Measurements from ENCODE around the gene EVL. TPM values are rescaled to one million over a fixed set of nuclear protein-coding genes. Genes with fewer than 3 reads are reported as not detected.
A peak's percentile ranks its signal among the peaks of the same experiment; 100 is the strongest.

EVL gene
- total and polyA plus RNA-seq, 2 experiments from 2014 or later, result 65.3 to 116 TPM

- DNase-seq (ENCODE audit: low read depth in 1 of 2, low spot score in 1 of 2), result no peak
- no peak overlapping the region for H3K27ac ChIP-seq
- TF ChIP-seq CTCF (IDR thresholded peaks at IDR 0.05; ENCODE audit: low read depth, low read length), result no peak
These were observed 21.1 kb downstream of the EVL start for GRCh38 chr14:100086361-100086760.

GRCh38 chr14:100088226-100088625, 23.0 kb downstream of the EVL start:
- H3K9me3 ChIP-seq (ENCODE audit: low read depth), result no peaks in the 10 kb centered on the region
- no peak overlapping the region for H3K27ac ChIP-seq
- H3K36me3 ChIP-seq, result peaks cover 4% of the 10 kb centered on the region
- no peak overlapping the region for H3K4me3 ChIP-seq
- H3K27me3 ChIP-seq, result no peaks in the 10 kb centered on the region
- no peak for TF ChIP-seq CTCF (IDR thresholded peaks at IDR 0.05; ENCODE audit: low read depth, low read length)
- no peak for DNase-seq (ENCODE audit: low read depth in 1 of 2, low spot score in 1 of 2)
- no peaks in the 10 kb centered on the region for H3K4me1 ChIP-seq (ENCODE audit: low read depth)

More at GRCh38 chr14:100086361-100086760, 21.1 kb downstream of the EVL start:
- H3K4me3 ChIP-seq, result no peak overlapping the region
- no peaks in the 10 kb centered on the region for H3K9me3 ChIP-seq (ENCODE audit: low read depth)
- no peaks in the 10 kb centered on the region for H3K4me1 ChIP-seq (ENCODE audit: low read depth)
- H3K36me3 ChIP-seq, result peaks cover 4% of the 10 kb centered on the region
- H3K27me3 ChIP-seq, result no peaks in the 10 kb centered on the region

- Histone ChIP-seq H3K27ac (no peak overlapping the region), H3K4me1 (ENCODE audit: low read depth) (no peaks in the 10 kb centered on the region), H3K9me3 (ENCODE audit: low read depth) (no peaks in the 10 kb centered on the region), H3K4me3 (no peak overlapping the region), H3K36me3 (peaks cover 4% of the 10 kb centered on the region), H3K27me3 (no peaks in the 10 kb centered on the region)
- no peak for DNase-seq (ENCODE audit: low read depth in 1 of 2, low spot score in 1 of 2)
- TF ChIP-seq CTCF (IDR thresholded peaks at IDR 0.05; ENCODE audit: low read depth, low read length), result no peak
These were observed 26.2 kb downstream of the EVL start for GRCh38 chr14:100091386-100091785.

GRCh38 chr14:100092832-100093231, 27.6 kb downstream of the EVL start:
- no peaks in the 10 kb centered on the region for H3K4me1 ChIP-seq (ENCODE audit: low read depth)
- no peak overlapping the region for H3K4me3 ChIP-seq
- H3K36me3 ChIP-seq, result peaks cover 5% of the 10 kb centered on the region
- H3K27ac ChIP-seq, result no peak overlapping the region
- H3K9me3 ChIP-seq (ENCODE audit: low read depth), result no peaks in the 10 kb centered on the region
- DNase-seq (ENCODE audit: low read depth in 1 of 2, low spot score in 1 of 2), result no peak
- H3K27me3 ChIP-seq, result no peaks in the 10 kb centered on the region
- TF ChIP-seq CTCF (IDR thresholded peaks at IDR 0.05; ENCODE audit: low read depth, low read length), result no peak

- Histone ChIP-seq H3K9me3 (ENCODE audit: low read depth) (no peaks in the 10 kb centered on the region), H3K4me1 (ENCODE audit: low read depth) (no peaks in the 10 kb centered on the region), H3K27me3 (no peaks in the 10 kb centered on the region), H3K4me3 (no peak overlapping the region), H3K27ac (no peak overlapping the region), H3K36me3 (peaks cover 3% of the 10 kb centered on the region)
- no peak for TF ChIP-seq CTCF (IDR thresholded peaks at IDR 0.05; ENCODE audit: low read depth, low read length)
- DNase-seq (ENCODE audit: low read depth in 1 of 2, low spot score in 1 of 2), result no peak
These were observed 28.1 kb downstream of the EVL start for GRCh38 chr14:100093319-100093718.

GRCh38 chr14:100096656-100097055, 31.4 kb downstream of the EVL start:
- DNase-seq (ENCODE audit: low read depth in 1 of 2, low spot score in 1 of 2), result peak in 1 of 2 donors; percentile 26

More at GRCh38 chr14:100096656-100097055, 31.4 kb downstream of the EVL start:
- H3K27me3 ChIP-seq, result no peaks in the 10 kb centered on the region
- H3K4me1 ChIP-seq (ENCODE audit: low read depth), result no peaks in the 10 kb centered on the region
- H3K4me3 ChIP-seq, result no peak overlapping the region
- no peak overlapping the region for H3K27ac ChIP-seq
- peaks cover 3% of the 10 kb centered on the region for H3K36me3 ChIP-seq
- no peak for TF ChIP-seq CTCF (IDR thresholded peaks at IDR 0.05; ENCODE audit: low read depth, low read length)
- H3K9me3 ChIP-seq (ENCODE audit: low read depth), result no peaks in the 10 kb centered on the region

Data from cardiac muscle cell (in vitro differentiated cells and primary cell).